ENCODE measurements around the gene FPGS.

The FPGS gene

GRCh38 chr9:127790094-127790855, 12.4 kb upstream of the FPGS start:
- FAIRE-seq = no peak

GRCh38 chr9:127791085-127791484, 11.6 kb upstream of the FPGS start:
- FAIRE-seq = no peak

- FAIRE-seq = no peak
Observed at GRCh38 chr9:127792417-127793031, 10.2 kb upstream of the FPGS start.

- FAIRE-seq = no peak
Observed at GRCh38 chr9:127793093-127793708, 9.5 kb upstream of the FPGS start.

- FAIRE-seq = no peak
Observed at GRCh38 chr9:127794001-127794791, 8.5 kb upstream of the FPGS start.

GRCh38 chr9:127796225-127796813, 6.4 kb upstream of the FPGS start:
- FAIRE-seq = no peak

- no peak for FAIRE-seq
Observed at GRCh38 chr9:127796852-127797370, 5.8 kb upstream of the FPGS start.

- FAIRE-seq = no peak
Observed at GRCh38 chr9:127801955-127802575, 617 bp upstream of the FPGS start.

GRCh38 chr9:127803507-127804352, 1.0 kb downstream of the FPGS start:
- FAIRE-seq = no peak

- FAIRE-seq = no peak
Observed at GRCh38 chr9:127805620-127806019, 2.9 kb downstream of the FPGS start.

- no peak for FAIRE-seq
Observed at GRCh38 chr9:127806871-127807270, 4.2 kb downstream of the FPGS start.

GRCh38 chr9:127808347-127809001, 5.8 kb downstream of the FPGS start:
- FAIRE-seq = no peak

- no peak for FAIRE-seq
Observed at GRCh38 chr9:127809002-127809539, 6.4 kb downstream of the FPGS start.

GRCh38 chr9:127809540-127810377, 7.1 kb downstream of the FPGS start:
- FAIRE-seq = no peak

- no peak for FAIRE-seq
Observed at GRCh38 chr9:127810378-127811187, 7.9 kb downstream of the FPGS start.

- no peak for FAIRE-seq
Observed at GRCh38 chr9:127812011-127812410, 9.3 kb downstream of the FPGS start.

GRCh38 chr9:127812936-127813675, 10.4 kb downstream of the FPGS start:
- no peak for FAIRE-seq

All from TTC549 (cell line).